Panc1 (cell line): ENCODE results near the gene BAMBI. TPM values are rescaled to one million over a fixed set of nuclear protein-coding genes. Genes with fewer than 3 reads are reported as not detected.

ENCODE experiments used
- ATAC-seq: fragments of 200-7000 bp; cut with Tn5 transposase; 2 replicates; pipeline ENCODE4 v1.9.1; 2020; ENCODE audit warnings: mild to moderate bottlenecking, moderate library complexity
- BruUV-seq: library from RNA; stranded (reverse); fragments of 400-500 nt; replicated peaks from 2 replicates; lab custom pipeline; 2021; lab: Mats Ljungman, UMichigan
- CTCF ChIA-PET: fragments of 300-600 bp; sonication (Branson Sonifier 250); formaldehyde crosslinking; loops from one replicate; lab custom pipeline; 2022; ENCODE audit warnings: antibody characterized with exemption; lab: Charles Lee
- POLR2A ChIA-PET: fragments of 300-600 bp; sonication (Branson Sonifier 250); formaldehyde crosslinking; loops from one replicate; lab custom pipeline; 2022; ENCODE audit warnings: antibody characterized with exemption; lab: Charles Lee
- DNase-seq: peaks from one replicate; pipeline ENCODE4 v3.0.0-alpha.2; 2010; ENCODE audit warnings: low read depth, low spot score
- H3K27ac ChIP-seq: 2 replicates; pipeline ENCODE4 v1.5.1; 2011; ENCODE audit warnings: mild to moderate bottlenecking, low read length, inconsistent platforms
- H3K27me3 ChIP-seq: fragments of 200-500 bp; sonication (Bioruptor generic); 2 replicates; pipeline ENCODE4 v1.6.0; 2014; ENCODE audit warnings: low read length, inconsistent platforms; ENCODE audit not compliant: control insufficient read depth, insufficient read depth
- H3K36me3 ChIP-seq: fragments of 200-500 bp; sonication (Bioruptor generic); 2 replicates; pipeline ENCODE4 v1.5.1; 2014; ENCODE audit warnings: inconsistent platforms, mild to moderate bottlenecking, low read length, moderate library complexity; ENCODE audit not compliant: control insufficient read depth, insufficient read depth
- H3K4me1 ChIP-seq: 2 replicates; pipeline ENCODE4 v1.5.1; 2011; ENCODE audit warnings: inconsistent platforms, mild to moderate bottlenecking, low read length, moderate library complexity; ENCODE audit not compliant: control insufficient read depth, insufficient read depth
- H3K4me3 ChIP-seq, 2 experiments: 2 replicates each; pipeline ENCODE4 v1.5.1; 2011 to 2012; ENCODE audit warnings: low read depth in 2 of 2, low read length in 2 of 2, mild to moderate bottlenecking in 2 of 2, inconsistent platforms in 1 of 2, moderate library complexity in 1 of 2
- H3K9me3 ChIP-seq: fragments of 200-500 bp; sonication (Bioruptor generic); 2 replicates; pipeline ENCODE4 v1.5.1; 2014; ENCODE audit warnings: low read depth, mild to moderate bottlenecking, inconsistent platforms, low read length, moderate library complexity; ENCODE audit not compliant: control insufficient read depth, insufficient read depth
- POLR2AphosphoS5 ChIP-seq: IDR thresholded peaks from 2 replicates; pipeline ENCODE4 v1.6.1; 2012; ENCODE audit warnings: mild to moderate bottlenecking, low read depth, low read length, moderate library complexity
- SIN3A ChIP-seq: IDR thresholded peaks from 2 replicates; pipeline ENCODE4 v1.6.1; 2012; ENCODE audit warnings: low read depth, mild to moderate bottlenecking, low read length, moderate library complexity, borderline replicate concordance; ENCODE audit not compliant: insufficient read depth
- TCF7L2 ChIP-seq: IDR thresholded peaks from 2 replicates; pipeline ENCODE4 v1.6.1; 2011; ENCODE audit warnings: mild to moderate bottlenecking, low read depth, low read length, inconsistent platforms
- in situ Hi-C: cut with HindIII; loops from 2 replicates; pipeline ENCODE4 v1.10.0; 2016; ENCODE audit warnings: low sequenced_read_pairs, low pct_unique_long_range_greater_than_20kb
- intact Hi-C: fragments of 100-400 bp; cut with micrococcal nuclease; formaldehyde crosslinking; loops from one replicate; pipeline ENCODE4 v1.10.0; 2022; ENCODE audit not compliant: unreplicated experiment
- total RNA-seq: library from RNA; stranded (reverse); gene quantifications from one replicate; pipeline ENCODE4 v1.2.1, GENCODE V29; 2021; ENCODE audit not compliant: unreplicated experiment
- TF ChIP-seq, protein P1 (sequence below), 2 experiments: IDR thresholded peaks; 2 replicates each; pipeline ENCODE4 v1.6.1; 2011 to 2012; ENCODE audit warnings: low read depth in 2 of 2, control low read depth in 1 of 2, low read length in 1 of 2, mild to moderate bottlenecking in 1 of 2, moderate library complexity in 1 of 2; ENCODE audit not compliant: insufficient read depth in 1 of 2
- TF ChIP-seq, protein P2 (sequence below): fragments of 450-650 bp; IDR thresholded peaks from 2 replicates; pipeline ENCODE4 v1.5.1; 2017; ENCODE audit warnings: mild to moderate bottlenecking

Gene BAMBI
- total RNA-seq, 1 experiment from 2014 or later = 3.9 TPM

DNA sequence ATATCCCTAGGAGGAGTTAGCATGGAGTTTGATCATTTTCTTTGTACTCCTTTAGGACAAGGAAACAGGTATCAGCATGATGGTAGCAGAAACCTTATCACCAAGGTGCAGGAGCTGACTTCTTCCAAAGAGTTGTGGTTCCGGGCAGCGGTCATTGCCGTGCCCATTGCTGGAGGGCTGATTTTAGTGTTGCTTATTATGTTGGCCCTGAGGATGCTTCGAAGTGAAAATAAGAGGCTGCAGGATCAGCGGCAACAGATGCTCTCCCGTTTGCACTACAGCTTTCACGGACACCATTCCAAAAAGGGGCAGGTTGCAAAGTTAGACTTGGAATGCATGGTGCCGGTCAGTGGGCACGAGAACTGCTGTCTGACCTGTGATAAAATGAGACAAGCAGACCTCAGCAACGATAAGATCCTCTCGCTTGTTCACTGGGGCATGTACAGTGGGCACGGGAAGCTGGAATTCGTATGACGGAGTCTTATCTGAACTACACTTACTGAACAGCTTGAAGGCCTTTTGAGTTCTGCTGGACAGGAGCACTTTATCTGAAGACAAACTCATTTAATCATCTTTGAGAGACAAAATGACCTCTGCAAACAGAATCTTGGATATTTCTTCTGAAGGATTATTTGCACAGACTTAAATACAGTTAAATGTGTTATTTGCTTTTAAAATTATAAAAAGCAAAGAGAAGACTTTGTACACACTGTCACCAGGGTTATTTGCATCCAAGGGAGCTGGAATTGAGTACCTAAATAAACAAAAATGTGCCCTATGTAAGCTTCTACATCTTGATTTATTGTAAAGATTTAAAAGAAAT, 4.8 kb downstream of the BAMBI start:
- Histone ChIP-seq H3K9me3 (no peaks in the 10 kb centered on the region), H3K27ac (no peak overlapping the region), H3K4me3 (no peak overlapping the region), H3K36me3 (peaks cover 3% of the 10 kb centered on the region; the same call in 1 of the 2 replicates), H3K4me1 (peaks cover 7% of the 10 kb centered on the region), H3K27me3 (peaks cover 8% of the 10 kb centered on the region)
- intact Hi-C loops = no loop called here
- in situ Hi-C loops = no loop called here
- DNase-seq = no peak
- ChIA-PET POLR2A (no interaction called here), CTCF (interaction anchor here (0.5 kb wide), 1 partner anchor 73 kb away, joined by 3 read pairs; no protein-coding TSS in a partner anchor)
- no peak for ATAC-seq
- no TSS peak for BruUV-seq
- TF ChIP-seq SIN3A (no peak), TCF7L2 (no peak), POLR2AphosphoS5 (no peak)
- TF ChIP-seq, protein P1, sequence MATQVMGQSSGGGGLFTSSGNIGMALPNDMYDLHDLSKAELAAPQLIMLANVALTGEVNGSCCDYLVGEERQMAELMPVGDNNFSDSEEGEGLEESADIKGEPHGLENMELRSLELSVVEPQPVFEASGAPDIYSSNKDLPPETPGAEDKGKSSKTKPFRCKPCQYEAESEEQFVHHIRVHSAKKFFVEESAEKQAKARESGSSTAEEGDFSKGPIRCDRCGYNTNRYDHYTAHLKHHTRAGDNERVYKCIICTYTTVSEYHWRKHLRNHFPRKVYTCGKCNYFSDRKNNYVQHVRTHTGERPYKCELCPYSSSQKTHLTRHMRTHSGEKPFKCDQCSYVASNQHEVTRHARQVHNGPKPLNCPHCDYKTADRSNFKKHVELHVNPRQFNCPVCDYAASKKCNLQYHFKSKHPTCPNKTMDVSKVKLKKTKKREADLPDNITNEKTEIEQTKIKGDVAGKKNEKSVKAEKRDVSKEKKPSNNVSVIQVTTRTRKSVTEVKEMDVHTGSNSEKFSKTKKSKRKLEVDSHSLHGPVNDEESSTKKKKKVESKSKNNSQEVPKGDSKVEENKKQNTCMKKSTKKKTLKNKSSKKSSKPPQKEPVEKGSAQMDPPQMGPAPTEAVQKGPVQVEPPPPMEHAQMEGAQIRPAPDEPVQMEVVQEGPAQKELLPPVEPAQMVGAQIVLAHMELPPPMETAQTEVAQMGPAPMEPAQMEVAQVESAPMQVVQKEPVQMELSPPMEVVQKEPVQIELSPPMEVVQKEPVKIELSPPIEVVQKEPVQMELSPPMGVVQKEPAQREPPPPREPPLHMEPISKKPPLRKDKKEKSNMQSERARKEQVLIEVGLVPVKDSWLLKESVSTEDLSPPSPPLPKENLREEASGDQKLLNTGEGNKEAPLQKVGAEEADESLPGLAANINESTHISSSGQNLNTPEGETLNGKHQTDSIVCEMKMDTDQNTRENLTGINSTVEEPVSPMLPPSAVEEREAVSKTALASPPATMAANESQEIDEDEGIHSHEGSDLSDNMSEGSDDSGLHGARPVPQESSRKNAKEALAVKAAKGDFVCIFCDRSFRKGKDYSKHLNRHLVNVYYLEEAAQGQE (IDR thresholded peaks at IDR 0.05; ENCODE audit: insufficient read depth in 1 of 2, low read depth in 2 of 2, low read length in 1 of 2) = no peak
- TF ChIP-seq, protein P2, sequence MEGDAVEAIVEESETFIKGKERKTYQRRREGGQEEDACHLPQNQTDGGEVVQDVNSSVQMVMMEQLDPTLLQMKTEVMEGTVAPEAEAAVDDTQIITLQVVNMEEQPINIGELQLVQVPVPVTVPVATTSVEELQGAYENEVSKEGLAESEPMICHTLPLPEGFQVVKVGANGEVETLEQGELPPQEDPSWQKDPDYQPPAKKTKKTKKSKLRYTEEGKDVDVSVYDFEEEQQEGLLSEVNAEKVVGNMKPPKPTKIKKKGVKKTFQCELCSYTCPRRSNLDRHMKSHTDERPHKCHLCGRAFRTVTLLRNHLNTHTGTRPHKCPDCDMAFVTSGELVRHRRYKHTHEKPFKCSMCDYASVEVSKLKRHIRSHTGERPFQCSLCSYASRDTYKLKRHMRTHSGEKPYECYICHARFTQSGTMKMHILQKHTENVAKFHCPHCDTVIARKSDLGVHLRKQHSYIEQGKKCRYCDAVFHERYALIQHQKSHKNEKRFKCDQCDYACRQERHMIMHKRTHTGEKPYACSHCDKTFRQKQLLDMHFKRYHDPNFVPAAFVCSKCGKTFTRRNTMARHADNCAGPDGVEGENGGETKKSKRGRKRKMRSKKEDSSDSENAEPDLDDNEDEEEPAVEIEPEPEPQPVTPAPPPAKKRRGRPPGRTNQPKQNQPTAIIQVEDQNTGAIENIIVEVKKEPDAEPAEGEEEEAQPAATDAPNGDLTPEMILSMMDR = no peak

DNA sequence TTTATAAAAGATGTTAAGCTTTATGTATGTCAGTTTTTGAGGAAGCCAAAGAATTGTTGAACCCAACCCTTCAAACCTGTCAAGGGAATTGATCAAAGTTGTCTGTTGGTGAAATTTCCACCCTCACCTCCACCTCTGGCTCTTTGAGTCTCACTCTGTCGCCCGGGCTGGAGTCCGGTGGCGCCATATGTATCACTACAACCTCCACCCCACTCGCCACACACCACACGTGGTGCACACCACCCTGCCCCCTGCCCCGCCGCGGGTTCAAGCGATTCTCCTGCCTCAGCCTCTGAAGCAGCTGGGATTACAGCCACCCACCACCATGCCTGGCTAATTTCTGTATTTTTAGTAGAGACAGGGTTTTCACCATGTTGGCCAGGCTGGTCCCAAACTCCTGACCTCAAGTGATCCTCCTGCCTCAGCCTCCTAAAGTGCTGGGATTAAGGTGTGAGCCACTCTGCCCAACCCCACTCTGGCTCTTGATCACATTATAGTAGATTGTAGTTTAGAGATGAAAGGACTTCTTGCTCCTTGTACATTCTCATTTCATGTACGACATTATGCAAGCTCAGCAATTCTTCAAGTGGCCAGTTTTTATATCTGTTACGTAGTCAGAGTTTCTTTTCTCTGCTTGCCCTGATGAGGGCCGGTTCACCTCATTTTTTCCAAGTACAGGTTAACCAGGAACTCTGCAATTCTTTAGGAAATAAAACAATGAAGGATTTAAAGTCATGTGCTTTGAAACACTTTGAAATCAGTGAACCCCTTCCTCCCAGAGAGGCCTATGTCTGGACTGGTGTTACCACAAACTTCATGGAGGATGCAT, 7.0 kb downstream of the BAMBI start:
- DNase-seq (no peak), ATAC-seq (no peak)
- H3K27me3 ChIP-seq = peaks cover under 1% of the 10 kb centered on the region
- H3K9me3 ChIP-seq = no peaks in the 10 kb centered on the region
- no peak overlapping the region for H3K27ac ChIP-seq
- TF ChIP-seq, protein P1 (IDR thresholded peaks at IDR 0.05; ENCODE audit: insufficient read depth in 1 of 2, low read depth in 2 of 2, low read length in 1 of 2) = no peak
- TF ChIP-seq TCF7L2 = no peak
- TF ChIP-seq POLR2AphosphoS5 = no peak
- TF ChIP-seq, protein P2 = no peak
- no peak for TF ChIP-seq SIN3A
- CTCF ChIA-PET = interaction anchor here (0.6 kb wide), 1 partner anchor 581 kb away, joined by 7 read pairs; no protein-coding TSS in a partner anchor
- POLR2A ChIA-PET = no interaction called here
- no peak overlapping the region for H3K4me3 ChIP-seq
- H3K36me3 ChIP-seq = no peaks in the 10 kb centered on the region
- intact Hi-C loops (no loop called here), in situ Hi-C loops (no loop called here)
- BruUV-seq = no TSS peak
- H3K4me1 ChIP-seq = peaks cover 7% of the 10 kb centered on the region
